ENCODE data around the gene FXYD3. TPM values are rescaled to one million over a fixed set of nuclear protein-coding genes. Genes with fewer than 3 reads are reported as not detected.

The FXYD3 gene
- total RNA-seq, 4 donors from 2014 or later = 1.7 to 2.0 TPM; not detected in 2

- no peak for TF ChIP-seq CTCF (IDR thresholded peaks at IDR 0.05; ENCODE audit: low read depth)
Observed at GRCh38 chr19:35135389-35135909, 19.8 kb downstream of the FXYD3 start.

- TF ChIP-seq CTCF (IDR thresholded peaks at IDR 0.05; ENCODE audit: low read depth) = no peak
Observed at GRCh38 chr19:35136231-35136630, 20.6 kb downstream of the FXYD3 start.

GRCh38 chr19:35136977-35137702 is 21.5 kb downstream of the FXYD3 start:
- TF ChIP-seq CTCF (IDR thresholded peaks at IDR 0.05; ENCODE audit: low read depth) = no peak

- TF ChIP-seq CTCF (IDR thresholded peaks at IDR 0.05; ENCODE audit: low read depth) = no peak
Observed at GRCh38 chr19:35138305-35138892, 22.8 kb downstream of the FXYD3 start, which contains the start of gene FXYD1. Gene FXYD1 (plus strand): TSS chr19:35138824. CDS start chr19:35140080, 1,256 bp downstream.

DNA sequence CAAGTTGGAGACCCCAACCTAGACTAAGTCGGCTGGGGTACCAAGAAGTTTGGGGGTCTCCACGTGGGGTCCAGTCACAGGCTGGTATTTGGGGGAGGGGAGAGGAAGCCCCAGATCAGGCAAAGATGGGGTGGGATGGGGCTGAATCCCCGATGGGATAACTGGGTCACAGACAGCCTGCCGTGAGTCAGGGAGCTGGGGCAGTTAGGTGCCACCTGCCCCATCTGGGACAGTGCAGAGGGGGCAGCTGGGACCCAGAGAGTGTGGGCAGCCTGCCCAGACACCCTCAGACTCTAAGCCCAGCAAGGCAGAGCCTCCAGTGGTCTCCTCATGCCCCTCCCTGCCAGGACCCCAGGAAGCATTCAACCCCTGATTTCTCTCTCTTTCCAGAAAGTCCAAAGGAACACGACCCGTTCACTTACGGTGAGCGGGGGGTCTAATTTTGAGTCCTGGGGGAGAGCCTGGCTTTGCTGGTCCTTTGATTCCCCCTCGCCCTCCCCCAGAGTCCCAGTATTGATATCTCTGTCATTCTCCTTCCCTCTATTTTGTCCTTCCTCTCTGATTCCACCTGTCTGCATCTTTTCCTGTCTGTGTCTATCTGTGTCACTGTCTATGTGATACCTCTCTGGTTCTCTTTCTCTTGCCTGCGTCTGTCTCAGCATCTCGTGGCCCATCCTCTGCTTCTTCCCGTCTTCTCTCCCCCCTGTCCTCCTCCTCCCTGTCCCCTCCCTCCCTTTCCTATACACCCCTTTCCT is 24.8 kb downstream of the FXYD3 start:
- no peak for TF ChIP-seq CTCF (IDR thresholded peaks at IDR 0.05; ENCODE audit: low read depth)

- no peak for TF ChIP-seq CTCF (IDR thresholded peaks at IDR 0.05; ENCODE audit: low read depth)
Observed at GRCh38 chr19:35140962-35141836, 25.6 kb downstream of the FXYD3 start.

All from subcutaneous adipose tissue (tissue), 4 donors.